H1 (cell line): ENCODE data around the gene MBNL1.

ENCODE experiments used
- CREB1 ChIP-seq: IDR thresholded peaks from 2 replicates; pipeline ENCODE4 v1.6.1; 2012; ENCODE audit warnings: inconsistent platforms
- EZH2 ChIP-seq: fragments of 200-600 bp; sonication (generic); IDR thresholded peaks from 2 replicates; pipeline ENCODE4 v1.7.1; 2012; ENCODE audit warnings: low read depth, mild to moderate bottlenecking, moderate library complexity, low read length, inconsistent platforms; ENCODE audit not compliant: severe bottlenecking
- JUND ChIP-seq: IDR thresholded peaks from 2 replicates; pipeline ENCODE4 v1.6.1; 2011; ENCODE audit warnings: mild to moderate bottlenecking, improper control_type of control experiment, low read length
- KDM5A ChIP-seq: fragments of 200-600 bp; IDR thresholded peaks from 2 replicates; pipeline ENCODE4 v1.7.1; 2012; ENCODE audit warnings: mild to moderate bottlenecking, low read length, inconsistent platforms, mixed read lengths
- POLR2A ChIP-seq, 2 experiments: IDR thresholded peaks; 1 replicate in 1 of 2; 2 replicates in 1 of 2; pipeline ENCODE4 v1.6.1; 2011; ENCODE audit warnings: low read depth in 2 of 2, low read length in 2 of 2, mild to moderate bottlenecking in 2 of 2; ENCODE audit errors: control extremely low read depth in 1 of 2
- POLR2AphosphoS5 ChIP-seq: IDR thresholded peaks from 2 replicates; pipeline ENCODE4 v1.6.1; 2011; ENCODE audit warnings: low read depth, low read length
- RAD21 ChIP-seq, 2 experiments: IDR thresholded peaks in 1 of 2; conservative IDR thresholded peaks in 1 of 2; 2 replicates each; pipeline ENCODE4 v1.6.1; 2011; ENCODE audit warnings: low read depth in 2 of 2, low read length in 2 of 2, improper control_type of control experiment in 1 of 2, inconsistent platforms in 1 of 2, mild to moderate bottlenecking in 1 of 2, moderate library complexity in 1 of 2
- SRF ChIP-seq: IDR thresholded peaks from 2 replicates; pipeline ENCODE4 v1.6.1; 2011; ENCODE audit warnings: mild to moderate bottlenecking, low read depth, low read length, moderate library complexity
- TAF1 ChIP-seq: IDR thresholded peaks from 2 replicates; pipeline ENCODE4 v1.6.1; 2011; ENCODE audit warnings: mild to moderate bottlenecking, low read depth, low read length
- TBP ChIP-seq: IDR thresholded peaks from 2 replicates; pipeline ENCODE4 v1.6.1; 2011; ENCODE audit warnings: low read depth, low read length, improper control_type of control experiment
- TEAD4 ChIP-seq: IDR thresholded peaks from 2 replicates; pipeline ENCODE4 v1.6.1; 2012; ENCODE audit warnings: low read depth, low read length, inconsistent platforms, mixed read lengths
- YY1 ChIP-seq: IDR thresholded peaks from 2 replicates; pipeline ENCODE4 v1.6.1; 2011; ENCODE audit warnings: low read depth, mild to moderate bottlenecking, low read length
- TF ChIP-seq, protein P1 (sequence below), 3 experiments: IDR thresholded peaks; 1 replicate in 2 of 3; 2 replicates in 1 of 3; pipeline versions ENCODE4 v1.5.1 to v1.6.1; 2011; ENCODE audit warnings: low read length in 3 of 3, mild to moderate bottlenecking in 3 of 3, inconsistent platforms in 2 of 3, low read depth in 1 of 3, moderate library complexity in 1 of 3; ENCODE audit not compliant: insufficient read depth in 1 of 3; ENCODE audit errors: control extremely low read depth in 1 of 3
- TF ChIP-seq, protein P2 (sequence below): IDR thresholded peaks from 2 replicates; pipeline ENCODE4 v1.6.1; 2011; ENCODE audit warnings: low read depth, mild to moderate bottlenecking, low read length; ENCODE audit not compliant: insufficient read depth

DNA sequence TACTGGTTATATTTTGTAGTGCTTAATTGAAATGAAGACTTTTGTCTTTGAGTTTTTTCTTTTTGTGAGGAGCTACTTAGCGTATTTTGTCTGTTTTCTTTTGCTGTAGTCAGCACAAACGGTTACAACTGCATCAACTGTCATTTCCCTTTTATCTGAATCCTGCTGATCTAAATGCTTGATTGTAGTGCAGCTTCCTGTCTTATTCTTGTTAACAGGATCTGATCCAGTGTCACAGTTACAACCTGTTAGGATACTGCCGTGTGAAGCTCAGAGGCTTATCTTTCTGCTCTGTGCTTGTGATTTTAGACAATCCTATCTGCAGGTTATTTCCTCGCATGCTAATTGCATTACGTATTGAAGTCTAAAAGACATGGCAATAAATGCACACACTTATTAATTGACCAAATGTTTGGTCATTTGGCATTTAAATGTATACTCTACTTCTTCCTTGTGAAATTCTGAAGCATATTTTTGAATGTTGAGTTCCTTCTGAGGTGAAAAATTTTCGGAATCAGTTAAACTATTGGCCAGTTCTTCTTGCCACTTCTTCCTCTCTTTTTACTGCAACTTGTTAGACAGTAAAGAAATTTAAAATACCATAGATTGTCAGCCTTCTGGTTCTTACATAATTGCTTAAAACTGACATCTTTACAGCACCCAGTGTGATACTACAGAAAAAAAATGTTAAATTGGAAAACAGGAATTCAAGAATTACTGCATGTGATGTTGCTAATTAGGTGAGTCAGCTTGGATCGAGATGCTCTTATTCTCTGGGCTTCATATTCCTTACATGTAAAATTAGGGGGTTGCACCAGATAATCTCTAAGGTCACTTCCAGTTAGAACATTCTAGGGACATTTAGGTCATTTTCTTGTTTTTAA is 168.2 kb downstream of the MBNL1 start:
- TF ChIP-seq TAF1 = no peak
- TF ChIP-seq, protein P1, sequence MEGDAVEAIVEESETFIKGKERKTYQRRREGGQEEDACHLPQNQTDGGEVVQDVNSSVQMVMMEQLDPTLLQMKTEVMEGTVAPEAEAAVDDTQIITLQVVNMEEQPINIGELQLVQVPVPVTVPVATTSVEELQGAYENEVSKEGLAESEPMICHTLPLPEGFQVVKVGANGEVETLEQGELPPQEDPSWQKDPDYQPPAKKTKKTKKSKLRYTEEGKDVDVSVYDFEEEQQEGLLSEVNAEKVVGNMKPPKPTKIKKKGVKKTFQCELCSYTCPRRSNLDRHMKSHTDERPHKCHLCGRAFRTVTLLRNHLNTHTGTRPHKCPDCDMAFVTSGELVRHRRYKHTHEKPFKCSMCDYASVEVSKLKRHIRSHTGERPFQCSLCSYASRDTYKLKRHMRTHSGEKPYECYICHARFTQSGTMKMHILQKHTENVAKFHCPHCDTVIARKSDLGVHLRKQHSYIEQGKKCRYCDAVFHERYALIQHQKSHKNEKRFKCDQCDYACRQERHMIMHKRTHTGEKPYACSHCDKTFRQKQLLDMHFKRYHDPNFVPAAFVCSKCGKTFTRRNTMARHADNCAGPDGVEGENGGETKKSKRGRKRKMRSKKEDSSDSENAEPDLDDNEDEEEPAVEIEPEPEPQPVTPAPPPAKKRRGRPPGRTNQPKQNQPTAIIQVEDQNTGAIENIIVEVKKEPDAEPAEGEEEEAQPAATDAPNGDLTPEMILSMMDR (IDR thresholded peaks at IDR 0.05; ENCODE audit: control extremely low read depth in 1 of 3, insufficient read depth in 1 of 3, low read depth in 1 of 3, low read length in 3 of 3) = no peak
- TF ChIP-seq, protein P2, sequence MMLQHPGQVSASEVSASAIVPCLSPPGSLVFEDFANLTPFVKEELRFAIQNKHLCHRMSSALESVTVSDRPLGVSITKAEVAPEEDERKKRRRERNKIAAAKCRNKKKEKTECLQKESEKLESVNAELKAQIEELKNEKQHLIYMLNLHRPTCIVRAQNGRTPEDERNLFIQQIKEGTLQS = no peak
- TF ChIP-seq RAD21 (IDR thresholded peaks at IDR 0.05 in 1 of 2, conservative IDR thresholded peaks at IDR 0.05 in 1 of 2; ENCODE audit: low read depth in 2 of 2, low read length in 2 of 2) = no peak
- no peak for TF ChIP-seq POLR2AphosphoS5
- no peak for TF ChIP-seq TBP
- no peak for TF ChIP-seq EZH2
- TF ChIP-seq POLR2A (IDR thresholded peaks at IDR 0.05; ENCODE audit: control extremely low read depth in 1 of 2, low read depth in 2 of 2, low read length in 2 of 2) = no peak
- TF ChIP-seq KDM5A = no peak
- TF ChIP-seq YY1 = no peak
- TF ChIP-seq JUND = no peak
- TF ChIP-seq SRF = no peak
- no peak for TF ChIP-seq TEAD4
- no peak for TF ChIP-seq CREB1
